ENCODE data around the gene CROCC2. TPM values are rescaled to one million over a fixed set of nuclear protein-coding genes. Genes with fewer than 3 reads are reported as not detected.

Gene CROCC2
- total and polyA plus RNA-seq, 4 donors, result 1.3 to 17.4 (median 4.4) TPM

GRCh38 chr2:240958366-240959213 is 52.5 kb downstream of the CROCC2 start:
- DNase-seq (peak in 1 of 3 donors; percentile 11), ATAC-seq (ENCODE audit: insufficient read depth, low FRiP score) (no peak)
- WGBS, 2 donors, result 93 to 94% methylated on average over 19 of the region's 19 CpGs

GRCh38 chr2:240959214-240959940 is 53.2 kb downstream of the CROCC2 start:
- Histone ChIP-seq H3K27ac (ENCODE audit: low read depth in 1 of 2, low read length in 1 of 2) (peak overlapping the region in 1 of 2 donors; percentile 27), H3K9me3 (ENCODE audit: control insufficient read depth in 4 of 4, insufficient read depth in 3 of 4, low read length in 3 of 4) (peaks cover 0 to 4% (median 0%) of the 10 kb centered on the region in 4 donors)
- peak in 1 of 3 donors; percentile 11 for DNase-seq

More at GRCh38 chr2:240958366-240959213, 52.5 kb downstream of the CROCC2 start:
- Histone ChIP-seq H3K4me1 (ENCODE audit: control insufficient read depth in 5 of 5, insufficient read depth in 5 of 5, low read length in 5 of 5) (peaks cover 0 to 96% (median 53%) of the 10 kb centered on the region in 5 donors), H3K36me3 (ENCODE audit: control insufficient read depth in 4 of 4, insufficient read depth in 4 of 4, low read length in 4 of 4) (no peaks in the 10 kb centered on the region), H3K4me3 (no peak overlapping the region), H3K9ac (ENCODE audit: insufficient read depth in 1 of 2, low read length in 2 of 2) (peak overlapping the region in 1 of 2 donors; percentile 59), H3K27me3 (ENCODE audit: control insufficient read depth in 3 of 3, insufficient read depth in 3 of 3, low read length in 2 of 3) (no peaks in the 10 kb centered on the region), H3K27ac (ENCODE audit: low read depth in 1 of 2, low read length in 1 of 2) (no peak overlapping the region), H3K9me3 (ENCODE audit: control insufficient read depth in 4 of 4, insufficient read depth in 3 of 4, low read length in 3 of 4) (peaks cover 0 to 4% (median 0%) of the 10 kb centered on the region in 4 donors)
- TF ChIP-seq CTCF (IDR thresholded peaks at IDR 0.05; ENCODE audit: control extremely low read depth, extremely low read depth), result no peak

GRCh38 chr2:240959941-240960308 is 53.8 kb downstream of the CROCC2 start:
- TF ChIP-seq CTCF (IDR thresholded peaks at IDR 0.05; ENCODE audit: control extremely low read depth, extremely low read depth), result no peak
- no peaks in the 10 kb centered on the region for H3K27me3 ChIP-seq (ENCODE audit: control insufficient read depth in 3 of 3, insufficient read depth in 3 of 3, low read length in 2 of 3)
- H3K4me1 ChIP-seq (ENCODE audit: control insufficient read depth in 5 of 5, insufficient read depth in 5 of 5, low read length in 5 of 5), result peaks cover 0 to 87% (median 42%) of the 10 kb centered on the region in 5 donors
- 83 to 91% methylated on average over 14 of the region's 14 CpGs for WGBS, 2 donors
- no peak overlapping the region for H3K4me3 ChIP-seq
- no peaks in the 10 kb centered on the region for H3K36me3 ChIP-seq (ENCODE audit: control insufficient read depth in 4 of 4, insufficient read depth in 4 of 4, low read length in 4 of 4)
- H3K9me3 ChIP-seq (ENCODE audit: control insufficient read depth in 4 of 4, insufficient read depth in 3 of 4, low read length in 3 of 4), result peaks cover 0 to 4% (median 0%) of the 10 kb centered on the region in 4 donors
- ATAC-seq (ENCODE audit: insufficient read depth, low FRiP score) (no peak), DNase-seq (peak in 1 of 3 donors; percentile 11)
- peak overlapping the region in 1 of 2 donors; percentile 27 for H3K27ac ChIP-seq (ENCODE audit: low read depth in 1 of 2, low read length in 1 of 2)
- H3K9ac ChIP-seq (ENCODE audit: insufficient read depth in 1 of 2, low read length in 2 of 2), result no peak overlapping the region

More at GRCh38 chr2:240959214-240959940, 53.2 kb downstream of the CROCC2 start:
- no peak for ATAC-seq (ENCODE audit: insufficient read depth, low FRiP score)
- no peak overlapping the region for H3K4me3 ChIP-seq
- H3K4me1 ChIP-seq (ENCODE audit: control insufficient read depth in 5 of 5, insufficient read depth in 5 of 5, low read length in 5 of 5), result peaks cover 0 to 88% (median 47%) of the 10 kb centered on the region in 5 donors
- WGBS, 2 donors, result 95% methylated on average over 15 of the region's 15 CpGs
- TF ChIP-seq CTCF (IDR thresholded peaks at IDR 0.05; ENCODE audit: control extremely low read depth, extremely low read depth), result no peak
- no peaks in the 10 kb centered on the region for H3K36me3 ChIP-seq (ENCODE audit: control insufficient read depth in 4 of 4, insufficient read depth in 4 of 4, low read length in 4 of 4)
- no peaks in the 10 kb centered on the region for H3K27me3 ChIP-seq (ENCODE audit: control insufficient read depth in 3 of 3, insufficient read depth in 3 of 3, low read length in 2 of 3)
- no peak overlapping the region for H3K9ac ChIP-seq (ENCODE audit: insufficient read depth in 1 of 2, low read length in 2 of 2)

Measured in lung (tissue), 12 donors.